Anterior cingulate cortex (tissue), 58 donors: ENCODE results near the gene CLMP.

Source experiments
- DNase-seq, 58 donors: peaks; one replicate each; lab custom pipeline; 2025; lab: John Stamatoyannopoulos, UW

The CLMP gene

DNA sequence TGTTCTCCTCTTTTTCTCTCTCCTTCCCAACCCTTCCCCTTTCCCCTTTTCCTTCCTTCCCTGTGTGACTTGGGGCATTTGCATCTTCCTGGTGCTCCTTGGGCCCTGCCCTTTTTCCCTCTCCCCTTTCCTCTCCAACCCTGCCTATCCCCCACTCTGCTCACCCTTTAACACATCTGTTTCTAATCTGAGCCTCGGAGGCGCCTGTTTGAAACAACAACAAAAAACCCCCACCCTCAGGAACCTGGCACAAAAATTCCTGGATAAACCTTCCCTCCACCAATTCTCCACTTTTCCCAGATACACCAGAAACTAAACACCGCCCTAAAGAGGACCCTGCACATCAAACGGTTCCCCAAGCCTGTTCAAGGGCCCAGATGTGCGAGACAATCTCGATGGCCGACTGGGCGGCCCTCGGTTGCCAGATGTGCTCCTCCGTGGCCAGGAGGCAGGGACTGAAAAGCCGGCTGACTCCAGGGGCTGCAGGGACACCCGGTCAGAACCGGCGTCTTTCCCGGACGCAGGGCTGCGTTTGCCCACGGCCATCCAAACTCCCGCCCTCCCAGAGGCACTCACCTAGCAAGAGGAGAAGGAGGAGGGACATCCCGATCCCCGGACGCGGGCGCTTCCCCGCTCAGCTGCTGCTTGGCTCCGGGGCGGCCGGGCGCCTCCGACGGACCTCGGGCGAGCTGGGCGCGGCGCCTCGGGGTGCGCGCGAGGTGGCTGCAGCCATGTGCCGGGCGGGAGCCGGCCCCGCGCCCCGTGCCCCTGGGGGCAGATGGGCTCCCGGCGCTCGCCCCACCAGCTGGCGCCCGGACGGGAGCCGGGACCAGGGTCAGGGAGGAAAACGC is 486 bp downstream of the CLMP start:
- DNase-seq: no peak

DNA sequence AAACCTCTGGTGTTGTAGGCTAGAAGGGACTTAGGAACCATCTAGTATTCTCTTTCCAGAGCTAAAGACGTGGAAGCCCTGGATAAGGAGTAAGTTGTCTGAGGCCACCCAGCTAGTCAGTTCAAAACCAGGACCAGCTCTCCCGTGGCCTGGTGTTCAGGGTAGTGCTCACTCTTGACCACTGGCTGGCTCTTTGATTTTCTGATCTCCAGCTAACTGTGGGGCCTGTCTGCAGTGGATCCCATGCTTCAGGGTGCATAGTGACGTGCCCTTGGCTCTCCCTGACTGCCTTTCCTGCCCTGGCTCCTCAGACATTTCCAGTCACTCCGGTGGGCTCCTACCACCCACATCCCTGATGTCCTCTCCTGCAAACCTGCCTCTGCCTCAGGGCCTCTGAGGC is 1.3 kb downstream of the CLMP start:
- no peak for DNase-seq

DNA sequence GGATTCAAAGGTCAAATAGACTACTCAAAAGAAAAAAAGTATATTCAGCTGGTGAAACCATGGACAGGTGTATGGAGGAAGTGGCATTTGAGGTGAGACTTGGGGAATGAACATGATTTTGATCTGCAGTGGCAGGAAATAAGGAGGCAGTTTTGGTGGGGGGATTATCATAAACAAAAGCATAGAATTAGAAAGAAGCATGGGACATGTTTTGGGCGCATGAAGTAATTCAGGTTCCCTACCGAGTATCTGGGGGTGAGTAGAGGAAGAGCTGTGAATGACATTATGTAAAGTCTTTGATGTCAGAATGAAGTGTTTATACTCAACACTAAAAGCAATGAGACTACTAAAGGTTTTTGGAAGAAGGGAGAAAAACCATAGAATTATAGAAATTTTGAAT is 3.1 kb downstream of the CLMP start:
- DNase-seq: no peak

DNA sequence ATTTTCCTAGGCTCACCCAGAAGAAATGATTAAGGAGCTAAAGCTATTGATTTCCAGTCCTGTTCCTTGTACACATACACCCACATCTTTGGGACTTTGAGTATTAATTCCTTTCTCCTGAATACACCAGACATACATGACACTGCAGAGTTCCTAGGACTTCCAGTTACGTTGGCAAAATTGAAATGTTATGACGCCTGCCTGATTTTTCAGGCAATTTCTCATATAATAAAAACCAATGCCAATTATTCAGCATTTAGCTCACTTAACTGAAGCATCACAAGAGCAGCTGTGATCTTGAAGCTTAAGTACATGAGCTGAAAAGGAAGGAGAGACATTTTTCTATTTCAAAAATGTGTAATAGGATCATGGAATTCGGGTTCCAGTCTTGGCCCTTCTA is 4.5 kb downstream of the CLMP start:
- no peak for DNase-seq

DNA sequence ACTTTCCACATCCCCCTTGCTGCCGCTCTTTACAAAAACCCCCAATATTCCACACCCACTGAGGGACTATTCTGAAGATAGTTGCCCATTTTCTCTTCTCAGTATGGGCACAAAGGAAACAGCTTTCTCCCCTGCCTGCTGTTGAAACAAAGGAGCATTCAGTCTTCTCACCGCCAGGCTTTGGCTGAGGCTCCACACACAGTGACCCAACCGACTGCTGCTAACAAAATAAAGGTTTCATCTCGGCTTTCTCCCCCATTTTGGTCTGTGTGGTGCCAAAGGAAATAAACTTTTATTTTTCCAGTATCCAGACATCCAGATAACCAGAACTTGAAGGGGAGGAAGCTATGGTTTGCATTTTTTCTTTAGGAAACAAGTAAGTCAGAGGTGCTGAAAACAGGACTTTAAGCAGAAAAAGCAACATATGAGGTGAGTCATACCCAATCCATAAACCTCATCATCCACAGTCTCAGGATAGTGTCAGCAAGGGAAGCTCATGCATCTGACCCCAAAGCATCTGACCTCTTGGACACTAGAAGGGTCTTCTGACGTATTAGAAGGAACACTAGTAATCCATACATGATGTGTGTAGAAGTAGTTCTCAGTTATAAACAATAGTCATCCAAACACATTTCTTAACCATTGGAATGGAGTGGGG is 6.4 kb downstream of the CLMP start:
- peak in 20 of 58 donors; percentile 2 to 51 (median 19) for DNase-seq

DNA sequence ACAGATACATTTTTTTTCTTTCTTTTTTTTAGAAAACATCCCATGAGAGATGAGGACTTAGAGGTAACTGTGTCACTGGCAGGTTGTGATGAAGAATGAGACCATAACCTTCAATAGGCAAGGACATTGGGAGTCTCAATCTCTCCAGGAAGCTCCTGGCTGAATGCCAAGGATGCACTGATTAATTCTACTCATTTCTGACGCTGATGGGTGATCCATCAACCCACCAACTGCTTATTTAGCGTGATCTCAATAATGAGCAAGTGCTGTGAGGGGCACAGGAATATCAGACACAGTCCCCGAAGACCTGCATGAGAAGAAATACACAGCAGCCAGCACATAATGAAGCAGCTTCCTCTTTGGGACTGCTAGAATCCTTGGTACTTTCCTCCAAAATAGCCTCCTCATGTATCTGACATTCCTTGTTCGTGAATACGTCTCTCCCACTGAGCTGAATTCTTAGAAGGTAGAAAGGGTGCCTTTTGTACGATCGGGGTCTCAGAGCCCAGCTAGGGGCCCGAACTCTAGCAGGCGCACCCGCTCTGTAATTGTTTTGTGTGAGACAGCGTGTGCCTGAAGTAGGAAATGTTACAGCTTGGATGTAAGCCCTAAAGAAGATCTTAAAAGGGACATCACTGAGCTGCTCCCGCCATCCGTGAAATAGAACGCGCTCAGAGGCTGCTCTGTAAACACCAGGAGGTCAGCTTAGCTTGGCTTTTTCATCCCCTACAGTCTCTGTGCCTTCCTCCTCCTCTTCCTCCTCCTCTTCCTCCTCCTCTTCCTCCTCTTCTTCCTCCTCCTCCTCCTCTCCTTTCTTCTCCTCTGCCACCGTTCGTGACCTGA is 7.2 kb downstream of the CLMP start:
- DNase-seq: peak in 2 of 58 donors; percentile 16 to 22

DNA sequence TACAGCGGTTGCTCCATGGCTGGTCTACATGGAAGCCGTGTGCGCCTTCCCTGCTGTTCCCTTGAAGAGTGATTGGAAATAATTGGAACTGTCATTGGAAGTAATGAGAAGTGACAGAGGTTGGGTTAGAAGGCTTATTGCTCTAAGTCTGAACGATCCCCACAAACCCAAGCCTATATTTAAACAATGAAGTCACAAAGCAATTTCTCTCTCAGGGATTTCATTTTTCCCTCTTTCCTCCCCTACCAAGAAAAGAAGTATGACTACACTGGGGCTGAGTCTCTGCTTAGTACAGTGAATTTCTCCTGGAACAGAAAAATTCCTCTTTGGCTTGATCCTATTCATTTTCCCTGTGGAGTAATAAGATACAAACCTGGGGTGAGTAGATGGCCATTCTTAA is 7.8 kb downstream of the CLMP start:
- DNase-seq: no peak

DNA sequence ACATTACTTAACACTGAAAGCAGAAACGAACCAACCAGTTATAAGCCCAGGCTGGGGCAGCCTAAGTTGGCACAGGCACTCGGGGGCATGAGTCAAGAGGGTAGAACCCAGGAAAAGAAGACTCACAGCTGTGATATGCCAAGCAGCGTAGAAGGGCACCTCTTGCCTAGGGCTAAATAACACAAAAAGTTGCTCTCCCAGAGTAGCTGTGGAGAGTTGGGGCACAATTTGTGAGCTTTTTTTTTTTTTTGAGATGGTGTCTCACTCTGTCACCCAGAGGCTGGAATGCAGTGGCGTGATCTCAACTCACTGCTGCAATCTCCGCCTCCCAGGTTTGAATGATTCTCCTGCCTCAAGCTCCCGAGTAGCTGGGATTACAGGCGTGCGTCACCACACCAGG is 8.8 kb downstream of the CLMP start:
- DNase-seq: no peak

DNA sequence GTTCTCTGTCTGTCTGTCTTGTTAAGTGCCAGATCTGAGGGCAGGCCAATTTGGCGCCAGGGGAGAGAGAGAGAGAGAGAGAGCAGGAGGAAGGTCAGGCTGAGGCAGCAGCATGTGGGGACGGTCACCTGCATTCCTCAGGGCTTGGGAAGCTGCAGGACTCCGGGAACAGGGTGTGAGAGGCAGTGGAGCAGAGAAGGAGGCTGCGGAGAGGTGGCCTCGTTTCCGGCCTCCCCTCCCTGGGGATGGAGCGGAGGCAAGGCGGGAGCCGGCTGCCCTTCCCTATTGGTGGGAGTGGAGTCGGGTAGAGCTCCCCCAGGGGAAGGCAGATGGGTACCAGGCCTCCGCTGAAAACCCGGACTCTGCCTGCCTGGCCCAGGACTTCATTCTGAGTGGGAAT is 9.7 kb downstream of the CLMP start:
- DNase-seq: no peak

DNA sequence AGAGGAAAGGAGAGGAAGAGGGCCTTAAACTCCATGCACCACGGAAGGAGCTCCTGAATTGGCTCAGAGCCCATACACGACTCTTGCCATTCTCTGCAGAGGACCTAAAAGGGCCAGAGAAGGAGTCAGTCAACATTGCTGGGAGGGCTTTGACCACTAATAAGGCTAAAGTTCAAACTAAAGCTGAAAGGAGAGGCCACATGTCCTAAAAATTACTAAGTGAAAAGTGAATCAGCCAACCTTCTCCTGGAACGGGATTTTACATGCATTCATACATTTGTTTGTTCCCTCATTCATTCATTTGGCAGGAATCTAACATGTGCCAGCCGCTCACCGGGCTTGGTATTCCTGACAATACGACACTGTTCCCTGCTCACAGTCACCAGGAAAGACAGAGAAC is 10.5 kb downstream of the CLMP start:
- no peak for DNase-seq

DNA sequence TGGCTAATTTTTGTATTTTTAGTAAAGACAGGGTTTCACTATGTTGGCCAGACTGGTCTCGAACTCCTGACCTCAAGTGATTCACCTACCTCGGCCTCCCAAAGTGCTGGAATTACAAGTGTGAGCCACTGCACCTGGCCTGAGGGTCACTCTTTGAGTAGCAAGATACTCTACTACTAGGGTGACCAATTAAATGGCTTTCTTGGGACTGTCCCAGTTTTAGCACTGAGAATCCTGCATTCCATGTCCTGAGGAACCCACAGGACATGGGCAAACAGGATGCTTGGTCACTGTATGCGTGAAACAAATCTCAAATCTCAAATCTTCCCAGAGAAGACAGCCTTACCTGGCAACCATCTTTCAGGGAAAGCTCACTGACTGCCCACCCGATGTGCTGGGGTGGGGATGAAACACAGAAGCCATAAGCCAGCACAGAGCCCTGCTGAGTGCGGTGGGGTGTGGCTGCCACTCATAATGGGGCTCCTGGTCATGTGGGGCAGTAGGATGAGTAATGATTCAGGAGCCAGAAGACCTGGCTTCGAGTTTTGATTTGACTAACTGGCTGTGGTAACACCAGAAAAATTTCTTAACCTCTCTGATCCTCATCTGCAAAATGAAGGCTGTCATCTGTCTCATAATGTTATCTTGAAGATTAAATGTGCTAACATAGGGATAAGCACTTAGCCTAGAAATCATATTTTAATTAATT is 11.5 kb downstream of the CLMP start:
- DNase-seq: no peak

DNA sequence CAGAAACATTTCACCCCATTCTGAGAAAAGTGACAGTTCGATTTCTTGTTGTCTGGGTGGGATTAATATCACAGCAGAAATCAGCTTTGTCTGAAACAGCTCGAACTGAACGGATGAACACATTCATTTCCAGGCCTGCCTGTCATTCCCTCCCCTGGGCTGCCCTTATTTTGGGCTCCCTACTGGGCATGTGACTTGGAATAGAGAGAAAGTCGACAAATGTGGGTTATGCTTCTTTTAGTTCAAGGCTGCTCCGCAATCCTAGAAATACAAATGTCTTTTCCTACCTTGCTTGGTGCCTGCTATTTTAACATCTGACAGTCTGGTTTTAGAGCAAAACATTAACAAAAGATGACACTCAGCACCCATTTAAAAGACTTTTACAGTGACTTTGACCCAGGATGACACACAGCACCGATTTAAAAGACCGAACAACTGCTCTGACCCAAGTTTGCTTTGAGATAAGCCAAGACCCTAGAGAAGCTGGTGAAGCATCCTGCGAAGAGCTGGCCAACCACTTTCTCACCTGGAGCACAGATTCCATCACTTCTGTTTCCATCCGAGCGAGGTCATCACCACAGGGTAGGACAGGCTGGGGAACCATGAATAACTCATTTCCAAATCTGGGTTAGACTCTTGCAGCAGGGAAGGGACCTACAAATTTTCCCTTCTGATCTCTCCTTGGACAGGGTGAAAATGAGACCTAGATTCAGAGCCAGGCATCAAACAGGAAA is 13.1 kb downstream of the CLMP start:
- DNase-seq: peak in 1 of 58 donors; percentile 6

DNA sequence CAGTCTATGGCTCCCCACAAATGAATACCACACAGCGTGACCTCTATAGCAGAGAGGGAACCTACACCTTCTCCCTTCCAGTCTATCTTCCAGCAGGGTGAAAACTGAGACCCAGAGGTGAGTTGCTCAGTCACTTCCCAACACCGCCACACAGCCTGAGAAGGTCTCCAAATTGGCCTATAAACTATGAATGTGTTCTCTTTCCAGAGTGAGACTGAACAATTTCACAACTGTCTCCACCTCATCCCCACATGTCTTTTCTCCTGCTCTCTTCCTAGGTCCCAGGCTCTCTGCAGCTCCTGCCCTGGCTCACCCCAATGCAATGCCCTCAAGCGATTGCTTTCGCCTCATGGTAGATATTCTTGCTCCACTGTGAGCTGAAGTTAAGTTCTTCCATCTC is 14.0 kb downstream of the CLMP start:
- no peak for DNase-seq

DNA sequence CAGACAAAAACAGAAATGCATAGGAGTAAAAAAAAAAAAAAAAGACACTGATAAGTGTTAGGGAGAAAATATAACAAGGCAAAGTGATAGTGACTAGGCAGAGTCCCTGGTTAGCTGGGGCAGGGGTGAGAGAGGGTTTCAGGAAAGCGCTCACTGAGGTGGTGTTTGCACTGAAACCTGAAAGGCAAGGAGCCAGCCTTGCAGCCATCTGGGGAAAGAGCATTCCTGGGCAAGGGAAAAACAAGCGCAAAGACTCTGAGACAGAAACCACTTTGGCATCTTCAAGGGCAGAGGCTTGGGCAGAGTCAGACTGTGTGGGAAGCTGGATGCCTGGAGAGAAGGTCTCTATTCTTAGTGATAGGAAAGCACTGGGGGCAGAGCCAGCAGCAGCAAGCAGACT is 14.5 kb downstream of the CLMP start:
- no peak for DNase-seq

DNA sequence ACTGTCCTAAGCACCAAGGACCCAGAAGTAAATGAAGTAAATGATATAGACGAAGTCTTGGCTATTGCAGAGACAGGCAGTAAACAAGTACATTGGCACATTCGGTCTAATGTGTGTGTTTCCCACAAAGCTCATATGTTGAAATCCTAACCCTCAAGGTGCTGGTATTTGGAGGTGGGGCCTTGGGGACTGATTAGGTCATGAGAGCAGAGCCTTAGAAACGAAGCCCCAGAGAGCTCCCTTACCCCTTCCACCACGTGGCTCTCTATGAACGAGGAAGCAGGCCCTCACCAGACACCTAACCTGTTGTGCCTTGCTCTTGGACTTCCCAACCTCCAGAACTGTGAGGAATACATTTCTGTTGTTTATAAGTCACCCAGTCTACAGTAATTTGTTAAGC is 14.9 kb downstream of the CLMP start:
- DNase-seq: no peak

DNA sequence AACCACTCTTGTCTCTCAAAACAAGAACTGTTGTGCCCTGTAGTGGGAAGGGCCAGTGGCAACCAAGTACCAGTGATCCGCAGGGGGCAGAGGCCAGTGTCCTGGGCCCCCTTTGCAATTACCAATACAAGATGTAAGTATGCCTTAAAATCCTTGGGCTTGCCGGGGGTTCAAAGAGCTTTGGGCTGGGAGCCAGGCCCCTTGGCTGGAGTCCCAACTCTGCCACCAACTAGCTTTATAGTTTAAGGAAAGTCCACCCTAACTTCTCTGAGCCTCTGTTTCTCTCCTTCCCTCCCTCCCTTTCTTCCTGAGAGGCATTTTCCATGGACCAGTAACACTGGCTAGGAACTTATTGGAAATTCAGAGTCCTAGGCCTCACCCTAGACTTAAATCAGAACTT is 15.5 kb downstream of the CLMP start:
- peak in 1 of 58 donors; percentile 5 for DNase-seq

DNA sequence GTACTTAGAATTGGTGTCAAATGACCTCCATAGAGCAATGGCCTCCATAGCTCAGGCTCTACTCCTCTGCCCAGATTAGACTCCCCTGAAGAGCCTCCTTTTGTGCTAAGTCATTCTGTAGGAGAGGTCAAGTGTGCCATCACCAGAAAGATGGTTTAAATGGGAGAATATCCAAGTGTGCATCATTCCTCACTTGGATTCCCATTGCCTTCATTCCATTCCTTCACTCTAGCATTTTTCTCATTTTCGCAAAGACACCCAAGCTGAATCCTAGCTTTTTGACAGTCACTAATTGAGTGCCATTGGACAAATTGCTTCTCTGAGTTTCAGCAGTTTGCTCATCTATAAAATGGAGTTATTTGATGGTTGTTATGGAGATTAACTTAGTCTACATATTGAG is 16.9 kb downstream of the CLMP start:
- no peak for DNase-seq

DNA sequence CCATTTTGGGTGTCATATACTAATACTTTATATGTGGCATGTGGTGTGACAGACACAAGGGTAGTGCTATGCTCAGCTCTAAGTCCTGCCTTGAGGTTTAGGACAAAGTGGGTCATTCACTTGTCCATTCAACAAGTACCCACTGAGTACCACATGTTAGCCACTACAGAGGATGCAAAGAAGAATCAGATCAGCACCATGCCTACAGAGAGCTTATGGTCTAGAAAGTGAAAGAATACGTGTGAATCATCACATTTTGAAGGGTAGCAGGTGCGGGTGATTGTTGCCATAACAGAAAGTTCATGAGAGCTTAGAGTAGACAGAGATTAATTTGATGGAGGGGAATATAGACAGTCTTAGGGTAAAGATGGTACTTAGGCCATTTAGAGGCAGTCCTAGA is 18.3 kb downstream of the CLMP start:
- DNase-seq: no peak

DNA sequence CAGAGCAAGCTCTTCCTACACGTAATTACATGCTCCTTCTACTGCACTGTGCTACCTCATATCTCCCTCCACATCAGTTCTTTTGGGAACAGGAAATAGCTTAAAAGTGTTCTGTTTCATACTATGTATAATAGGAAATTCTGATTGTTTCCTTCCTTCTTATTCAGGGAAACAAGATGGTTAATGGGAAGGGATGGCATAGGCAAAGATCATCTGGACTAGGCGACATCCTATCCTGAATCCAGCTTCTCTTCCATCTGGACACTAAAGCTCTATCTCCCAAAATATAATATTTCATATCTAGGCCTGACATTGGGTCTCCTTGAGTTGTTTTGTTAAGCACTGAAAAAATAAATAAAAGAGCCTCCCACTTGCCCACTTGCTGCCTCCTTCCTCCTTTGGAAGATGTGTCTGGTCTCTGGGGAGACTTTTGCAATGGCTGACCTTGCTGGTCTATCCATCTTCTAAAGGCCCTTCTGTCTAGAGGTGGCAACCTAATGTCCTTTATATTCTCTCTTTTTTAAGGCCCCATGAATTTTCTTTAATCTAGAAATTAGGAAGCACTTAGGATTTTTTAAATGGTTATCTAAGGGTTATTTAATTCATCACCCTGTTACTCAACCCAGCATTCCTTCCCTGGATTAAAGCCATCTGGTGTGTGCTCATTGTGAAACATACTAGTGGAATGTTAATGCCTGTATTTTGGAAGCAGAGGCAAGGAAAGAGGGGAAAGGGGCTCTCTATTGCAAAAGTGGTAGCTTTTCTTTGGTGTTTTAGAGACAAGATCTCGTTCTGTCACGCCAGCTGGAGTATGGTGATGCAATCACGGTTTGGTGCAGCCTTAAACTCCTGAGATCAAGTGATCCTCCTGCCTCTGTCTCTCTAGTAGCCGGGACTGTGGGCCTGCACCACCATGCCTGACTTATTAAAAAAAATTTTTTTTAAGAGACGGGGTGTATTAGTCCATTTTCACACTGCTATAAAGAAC is 20.6 kb downstream of the CLMP start:
- no peak for DNase-seq
